Esophagus squamous epithelium (tissue), 4 donors: ENCODE measurements around the gene OR6M1.

ENCODE experiments used
- POLR2A ChIP-seq, 4 donors: fragments of 450-650 bp; IDR thresholded peaks; one replicate each; pipeline ENCODE4 v1.6.1; 2017; ENCODE audit warnings: antibody characterized with exemption in 4 of 4, mild to moderate bottlenecking in 4 of 4, moderate library complexity in 3 of 4
- TF ChIP-seq, protein P1 (sequence below), 6 experiments: fragments of 450-650 bp in 4 of 6; fragments of 200-600 bp in 2 of 6; sonication (generic) in 2 of 6; IDR thresholded peaks; one replicate each; pipeline ENCODE4 v1.5.1; 2016 to 2019; ENCODE audit warnings: antibody characterized with exemption in 6 of 6, mild to moderate bottlenecking in 4 of 6, moderate library complexity in 4 of 6

GRCh38 chr11:123775715-123776549, 30.2 kb downstream of the OR6M1 start:
- TF ChIP-seq, protein P1, sequence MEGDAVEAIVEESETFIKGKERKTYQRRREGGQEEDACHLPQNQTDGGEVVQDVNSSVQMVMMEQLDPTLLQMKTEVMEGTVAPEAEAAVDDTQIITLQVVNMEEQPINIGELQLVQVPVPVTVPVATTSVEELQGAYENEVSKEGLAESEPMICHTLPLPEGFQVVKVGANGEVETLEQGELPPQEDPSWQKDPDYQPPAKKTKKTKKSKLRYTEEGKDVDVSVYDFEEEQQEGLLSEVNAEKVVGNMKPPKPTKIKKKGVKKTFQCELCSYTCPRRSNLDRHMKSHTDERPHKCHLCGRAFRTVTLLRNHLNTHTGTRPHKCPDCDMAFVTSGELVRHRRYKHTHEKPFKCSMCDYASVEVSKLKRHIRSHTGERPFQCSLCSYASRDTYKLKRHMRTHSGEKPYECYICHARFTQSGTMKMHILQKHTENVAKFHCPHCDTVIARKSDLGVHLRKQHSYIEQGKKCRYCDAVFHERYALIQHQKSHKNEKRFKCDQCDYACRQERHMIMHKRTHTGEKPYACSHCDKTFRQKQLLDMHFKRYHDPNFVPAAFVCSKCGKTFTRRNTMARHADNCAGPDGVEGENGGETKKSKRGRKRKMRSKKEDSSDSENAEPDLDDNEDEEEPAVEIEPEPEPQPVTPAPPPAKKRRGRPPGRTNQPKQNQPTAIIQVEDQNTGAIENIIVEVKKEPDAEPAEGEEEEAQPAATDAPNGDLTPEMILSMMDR (IDR thresholded peaks at IDR 0.05): no peak
- TF ChIP-seq POLR2A (IDR thresholded peaks at IDR 0.05): no peak
